Neural progenitor cell (in vitro differentiated cells): ENCODE results near the gene ITGB5. TPM values are rescaled to one million over a fixed set of nuclear protein-coding genes. Genes with fewer than 3 reads are reported as not detected.

Experiments used
- DNase-seq: peaks from one replicate; pipeline ENCODE4 v3.0.0-alpha.2; 2016; ENCODE audit warnings: low spot score
- H2AFZ ChIP-seq: fragments of 200-600 bp; sonication (generic); replicated peaks from 2 replicates; pipeline ENCODE4 v1.6.1; 2016; ENCODE audit warnings: antibody characterized with exemption
- H3F3A ChIP-seq: fragments of 200-600 bp; sonication (generic); 2 replicates; pipeline ENCODE4 v1.6.1; 2016; ENCODE audit warnings: antibody characterized with exemption, low read depth
- H3K27ac ChIP-seq: fragments of 200-600 bp; sonication (generic); 2 replicates; pipeline ENCODE4 v1.5.1; 2016; ENCODE audit warnings: mild to moderate bottlenecking
- H3K27me3 ChIP-seq: fragments of 200-600 bp; sonication (generic); 2 replicates; pipeline ENCODE4 v1.6.1; 2016; ENCODE audit warnings: mild to moderate bottlenecking, moderate library complexity
- H3K36me3 ChIP-seq: fragments of 200-600 bp; sonication (generic); 2 replicates; pipeline ENCODE4 v1.5.1; 2016
- H3K4me1 ChIP-seq: fragments of 200-600 bp; sonication (generic); 2 replicates; pipeline ENCODE4 v1.6.1; 2016; ENCODE audit warnings: mixed run types
- H3K4me2 ChIP-seq: fragments of 200-600 bp; sonication (generic); 2 replicates; pipeline ENCODE4 v1.6.1; 2016
- H3K4me3 ChIP-seq: fragments of 200-600 bp; sonication (generic); 2 replicates; pipeline ENCODE4 v1.5.1; 2016
- H3K79me2 ChIP-seq: fragments of 200-600 bp; sonication (generic); 2 replicates; pipeline ENCODE4 v1.6.1; 2016; ENCODE audit warnings: low read depth
- H3K9ac ChIP-seq: fragments of 200-600 bp; sonication (generic); 2 replicates; pipeline ENCODE4 v1.6.1; 2016
- H3K9me3 ChIP-seq: fragments of 200-600 bp; sonication (generic); 2 replicates; pipeline ENCODE4 v1.5.1; 2016; ENCODE audit warnings: low read depth
- H4K20me1 ChIP-seq: fragments of 200-600 bp; sonication (generic); 2 replicates; pipeline ENCODE4 v1.6.1; 2016; ENCODE audit warnings: low read depth
- H3K27ac Mint-ChIP-seq: 3 replicates; pipeline ENCODE4 v1.8.0; 2021; ENCODE audit warnings: mixed read lengths
- H3K27me3 Mint-ChIP-seq: 2 replicates; pipeline ENCODE4 v1.8.0; 2022; ENCODE audit warnings: low read depth, mild to moderate bottlenecking, inconsistent platforms, moderate library complexity, mixed read lengths; ENCODE audit not compliant: insufficient read depth
- H3K36me3 Mint-ChIP-seq: 3 replicates; pipeline ENCODE4 v1.8.0; 2021; ENCODE audit warnings: mixed read lengths
- H3K4me1 Mint-ChIP-seq: 3 replicates; pipeline ENCODE4 v1.8.0; 2021; ENCODE audit warnings: mixed read lengths
- H3K4me3 Mint-ChIP-seq: 3 replicates; pipeline ENCODE4 v1.8.0; 2021; ENCODE audit warnings: mild to moderate bottlenecking, moderate library complexity, mixed read lengths
- H3K9me3 Mint-ChIP-seq: 3 replicates; pipeline ENCODE4 v1.8.0; 2020; ENCODE audit warnings: mixed read lengths
- CTCF ChIP-seq: fragments of 200-600 bp; sonication (generic); IDR thresholded peaks from 2 replicates; pipeline ENCODE4 v1.5.1; 2017; ENCODE audit warnings: antibody characterized with exemption, mild to moderate bottlenecking
- EZH2 ChIP-seq: fragments of 200-600 bp; sonication (generic); IDR thresholded peaks from 2 replicates; pipeline ENCODE4 v1.6.1; 2017; ENCODE audit warnings: antibody characterized with exemption, mild to moderate bottlenecking, moderate library complexity
- EZH2phosphoT487 ChIP-seq: fragments of 200-600 bp; sonication (generic); IDR thresholded peaks from 2 replicates; pipeline ENCODE4 v1.6.1; 2017; ENCODE audit warnings: antibody characterized with exemption
- microRNA counts: library from miRNA; unstranded; fragments of <30 nt; microRNA quantifications from one replicate; lab custom pipeline; 2016
- microRNA-seq: library from miRNA; unstranded; fragments of <30 nt; microRNA quantifications from one replicate; pipeline ENCODE4, GENCODE V29; 2016
- small RNA-seq: library from RNA; depleted of rRNA; stranded (forward); fragments of <200 nt; gene quantifications from one replicate; pipeline ENCODE3, GENCODE V24; 2015
- total RNA-seq: library from RNA; depleted of rRNA; stranded (reverse); fragments of >200 nt; gene quantifications from 2 replicates; pipeline ENCODE4 v1.2.3, GENCODE V29; 2015; ENCODE audit warnings: low replicate concordance

The ITGB5 gene
- total RNA-seq, 1 donor from 2014 or later: 55.8 TPM

- TF ChIP-seq CTCF (no peak), EZH2phosphoT487 (no peak), EZH2 (peak; percentile 33)
- Histone ChIP-seq H2AFZ (peak within 1 kb of the TSS; percentile 80), H3K4me2 (peak within 1 kb of the TSS; percentile 88), H3K4me1 (peaks cover 19% of the 10 kb centered on the region), H3F3A (no peaks in the 10 kb centered on the region), H4K20me1 (peaks cover 10% of the 10 kb centered on the region), H3K4me3 (peak within 1 kb of the TSS; percentile 85), H3K36me3 (no peaks in the 10 kb centered on the region), H3K27me3 (peaks cover 44% of the 10 kb centered on the region), H3K9ac (peak within 1 kb of the TSS; percentile 94), H3K27ac (peak within 1 kb of the TSS; percentile 34), H3K79me2 (peaks cover 46% of the 10 kb centered on the region), H3K9me3 (no peaks in the 10 kb centered on the region)
- DNase-seq: peak; percentile 92
- H3K4me1 Mint-ChIP-seq: peaks cover 27% of the 10 kb centered on the region
- H3K4me3 Mint-ChIP-seq: peak within 1 kb of the TSS; percentile 100
- no peaks in the 10 kb centered on the region for H3K9me3 Mint-ChIP-seq
- H3K36me3 Mint-ChIP-seq: peaks cover 3% of the 10 kb centered on the region
- peak within 1 kb of the TSS; percentile 100 for H3K27ac Mint-ChIP-seq
- no peaks in the 10 kb centered on the region for H3K27me3 Mint-ChIP-seq
Observed at GRCh38 chr3:124730129-124730940, 156.8 kb downstream of the ITGB5 start, which contains the start of gene UMPS. TSS of gene UMPS (plus strand) at chr3:124730452. CDS start at chr3:124730472, 20 bp downstream.

GRCh38 chr3:124722589-124722988 lies 164.6 kb downstream of the ITGB5 start:
- H3K27me3 Mint-ChIP-seq: no peaks in the 10 kb centered on the region
- Histone ChIP-seq H4K20me1 (no peaks in the 10 kb centered on the region), H3K27ac (no peak overlapping the region), H3K4me3 (no peak overlapping the region), H3K9ac (no peak overlapping the region), H3K4me1 (no peaks in the 10 kb centered on the region), H3K27me3 (peaks cover 53% of the 10 kb centered on the region), H2AFZ (no peak overlapping the region), H3F3A (no peaks in the 10 kb centered on the region), H3K36me3 (no peaks in the 10 kb centered on the region), H3K4me2 (no peak overlapping the region), H3K79me2 (no peaks in the 10 kb centered on the region), H3K9me3 (no peaks in the 10 kb centered on the region)
- no peaks in the 10 kb centered on the region for H3K9me3 Mint-ChIP-seq
- no peak for TF ChIP-seq EZH2
- no peak for TF ChIP-seq CTCF
- no peak for TF ChIP-seq EZH2phosphoT487
- no peak overlapping the region for H3K4me3 Mint-ChIP-seq
- no peak for DNase-seq
- no peak overlapping the region for H3K27ac Mint-ChIP-seq
- H3K36me3 Mint-ChIP-seq: peaks cover 2% of the 10 kb centered on the region
- H3K4me1 Mint-ChIP-seq: no peaks in the 10 kb centered on the region

GRCh38 chr3:124714223-124714853 lies 172.8 kb downstream of the ITGB5 start:
- Histone ChIP-seq H3K9ac (no peak overlapping the region), H3K9me3 (no peaks in the 10 kb centered on the region), H3K79me2 (no peaks in the 10 kb centered on the region), H3K36me3 (no peaks in the 10 kb centered on the region), H3K27ac (no peak overlapping the region), H3K4me2 (no peak overlapping the region), H3K4me1 (no peaks in the 10 kb centered on the region), H3F3A (no peaks in the 10 kb centered on the region), H4K20me1 (no peaks in the 10 kb centered on the region), H2AFZ (no peak overlapping the region), H3K27me3 (no peaks in the 10 kb centered on the region), H3K4me3 (no peak overlapping the region)
- Mint-ChIP-seq H3K27ac (no peak overlapping the region), H3K27me3 (peaks cover 3% of the 10 kb centered on the region), H3K4me1 (no peaks in the 10 kb centered on the region), H3K4me3 (no peak overlapping the region), H3K36me3 (peaks cover 2% of the 10 kb centered on the region), H3K9me3 (no peaks in the 10 kb centered on the region)
- TF ChIP-seq CTCF: no peak
- TF ChIP-seq EZH2: no peak
- TF ChIP-seq EZH2phosphoT487: no peak
- no peak for DNase-seq

MicroRNAs encoded within 50 kb of the gene (microRNA counts, 767-probe panel; counts per million panel counts)
- 460 counts per million, percentile 90 among the panel's probes with 10 or more counts for microRNA hsa-miR-544b (lab: Ali Mortazavi, UCI)

Small RNA genes within 50 kb of the gene (microRNA-seq; reads per million reads assigned to microRNA genes)
- gene MIR544B: not detected

Small RNA genes within 50 kb of the gene (small RNA-seq; reads per million reads assigned to genes)
- not detected for gene MIR544B

Other genes starting within 250 kb of the ITGB5 start
- 42.2 and 47.6 TPM in 2 replicates for gene UMPS, start 156.9 kb downstream of the ITGB5 start, total RNA-seq
- not detected in 2 replicates for gene MUC13, start 47.4 kb upstream of the ITGB5 start, total RNA-seq
- 11.4 and 16.4 TPM in 2 replicates for gene HEG1, start 168.6 kb upstream of the ITGB5 start, total RNA-seq